Panc1 (cell line): Measurements from ENCODE around the gene SLC7A14. TPM values are rescaled to one million over a fixed set of nuclear protein-coding genes. Genes with fewer than 3 reads are reported as not detected.

Experiments used
- ATAC-seq: fragments of 200-7000 bp; cut with Tn5 transposase; 2 replicates; pipeline ENCODE4 v1.9.1; 2020; ENCODE audit warnings: mild to moderate bottlenecking, moderate library complexity
- BruUV-seq: library from RNA; stranded (reverse); fragments of 400-500 nt; replicated peaks from 2 replicates; lab custom pipeline; 2021; lab: Mats Ljungman, UMichigan
- CTCF ChIA-PET: fragments of 300-600 bp; sonication (Branson Sonifier 250); formaldehyde crosslinking; loops from one replicate; lab custom pipeline; 2022; ENCODE audit warnings: antibody characterized with exemption; lab: Charles Lee
- POLR2A ChIA-PET: fragments of 300-600 bp; sonication (Branson Sonifier 250); formaldehyde crosslinking; loops from one replicate; lab custom pipeline; 2022; ENCODE audit warnings: antibody characterized with exemption; lab: Charles Lee
- DNase-seq: peaks from one replicate; pipeline ENCODE4 v3.0.0-alpha.2; 2010; ENCODE audit warnings: low read depth, low spot score
- H3K27ac ChIP-seq: 2 replicates; pipeline ENCODE4 v1.5.1; 2011; ENCODE audit warnings: mild to moderate bottlenecking, low read length, inconsistent platforms
- H3K27me3 ChIP-seq: fragments of 200-500 bp; sonication (Bioruptor generic); 2 replicates; pipeline ENCODE4 v1.6.0; 2014; ENCODE audit warnings: low read length, inconsistent platforms; ENCODE audit not compliant: control insufficient read depth, insufficient read depth
- H3K36me3 ChIP-seq: fragments of 200-500 bp; sonication (Bioruptor generic); 2 replicates; pipeline ENCODE4 v1.5.1; 2014; ENCODE audit warnings: inconsistent platforms, mild to moderate bottlenecking, low read length, moderate library complexity; ENCODE audit not compliant: control insufficient read depth, insufficient read depth
- H3K4me1 ChIP-seq: 2 replicates; pipeline ENCODE4 v1.5.1; 2011; ENCODE audit warnings: inconsistent platforms, mild to moderate bottlenecking, low read length, moderate library complexity; ENCODE audit not compliant: control insufficient read depth, insufficient read depth
- H3K4me3 ChIP-seq, 2 experiments: 2 replicates each; pipeline ENCODE4 v1.5.1; 2011 to 2012; ENCODE audit warnings: low read depth in 2 of 2, low read length in 2 of 2, mild to moderate bottlenecking in 2 of 2, inconsistent platforms in 1 of 2, moderate library complexity in 1 of 2
- H3K9me3 ChIP-seq: fragments of 200-500 bp; sonication (Bioruptor generic); 2 replicates; pipeline ENCODE4 v1.5.1; 2014; ENCODE audit warnings: low read depth, mild to moderate bottlenecking, inconsistent platforms, low read length, moderate library complexity; ENCODE audit not compliant: control insufficient read depth, insufficient read depth
- CTCF ChIP-seq: fragments of 450-650 bp; IDR thresholded peaks from 2 replicates; pipeline ENCODE4 v1.5.1; 2017; ENCODE audit warnings: mild to moderate bottlenecking
- POLR2AphosphoS5 ChIP-seq: IDR thresholded peaks from 2 replicates; pipeline ENCODE4 v1.6.1; 2012; ENCODE audit warnings: mild to moderate bottlenecking, low read depth, low read length, moderate library complexity
- REST ChIP-seq, 2 experiments: IDR thresholded peaks; 2 replicates each; pipeline ENCODE4 v1.6.1; 2011 to 2012; ENCODE audit warnings: low read depth in 2 of 2, control low read depth in 1 of 2, low read length in 1 of 2, mild to moderate bottlenecking in 1 of 2, moderate library complexity in 1 of 2; ENCODE audit not compliant: insufficient read depth in 1 of 2
- SIN3A ChIP-seq: IDR thresholded peaks from 2 replicates; pipeline ENCODE4 v1.6.1; 2012; ENCODE audit warnings: low read depth, mild to moderate bottlenecking, low read length, moderate library complexity, borderline replicate concordance; ENCODE audit not compliant: insufficient read depth
- TCF7L2 ChIP-seq: IDR thresholded peaks from 2 replicates; pipeline ENCODE4 v1.6.1; 2011; ENCODE audit warnings: mild to moderate bottlenecking, low read depth, low read length, inconsistent platforms
- in situ Hi-C: cut with HindIII; loops from 2 replicates; pipeline ENCODE4 v1.10.0; 2016; ENCODE audit warnings: low sequenced_read_pairs, low pct_unique_long_range_greater_than_20kb
- intact Hi-C: fragments of 100-400 bp; cut with micrococcal nuclease; formaldehyde crosslinking; loops from one replicate; pipeline ENCODE4 v1.10.0; 2022; ENCODE audit not compliant: unreplicated experiment
- total RNA-seq: library from RNA; stranded (reverse); gene quantifications from one replicate; pipeline ENCODE4 v1.2.1, GENCODE V29; 2021; ENCODE audit not compliant: unreplicated experiment

The SLC7A14 gene
- total RNA-seq, 1 experiment from 2014 or later = not detected

- intact Hi-C loops (no loop called here), in situ Hi-C loops (no loop called here)
- no peak overlapping the region for H3K4me3 ChIP-seq
- ATAC-seq (no peak), DNase-seq (no peak)
- BruUV-seq = no TSS peak
- H3K27ac ChIP-seq = no peak overlapping the region
- peaks cover 2% of the 10 kb centered on the region; the same call in 1 of the 2 replicates for H3K27me3 ChIP-seq
- no peaks in the 10 kb centered on the region for H3K4me1 ChIP-seq
- H3K9me3 ChIP-seq = no peaks in the 10 kb centered on the region
- TF ChIP-seq REST (IDR thresholded peaks at IDR 0.05; ENCODE audit: insufficient read depth in 1 of 2, low read depth in 2 of 2, low read length in 1 of 2) (no peak), TCF7L2 (no peak), SIN3A (no peak), POLR2AphosphoS5 (no peak), CTCF (no peak)
- POLR2A ChIA-PET = no interaction called here
- CTCF ChIA-PET = interaction anchor here (0.7 kb wide), 1 partner anchor 312 kb away, joined by 3 read pairs; no protein-coding TSS in a partner anchor
- no peaks in the 10 kb centered on the region for H3K36me3 ChIP-seq
These were observed 159.6 kb downstream of the SLC7A14 start for GRCh38 chr3:170426240-170426797.

GRCh38 chr3:170425491-170426239 is 160.2 kb downstream of the SLC7A14 start:
- intact Hi-C loops = no loop called here
- Histone ChIP-seq H3K27ac (no peak overlapping the region), H3K4me1 (no peaks in the 10 kb centered on the region), H3K4me3 (no peak overlapping the region), H3K27me3 (peaks cover 2% of the 10 kb centered on the region; the same call in 1 of the 2 replicates), H3K9me3 (no peaks in the 10 kb centered on the region), H3K36me3 (no peaks in the 10 kb centered on the region)
- ChIA-PET POLR2A (interaction anchor here (0.7 kb wide), 1 partner anchor 12 kb away, joined by 3 read pairs; no protein-coding TSS in a partner anchor), CTCF (no interaction called here)
- DNase-seq = no peak
- ATAC-seq = peak; percentile 68; the same call in 1 of the 2 replicates
- in situ Hi-C loops = no loop called here
- TF ChIP-seq POLR2AphosphoS5 = no peak
- no TSS peak for BruUV-seq

- no peaks in the 10 kb centered on the region for H3K36me3 ChIP-seq
- CTCF ChIA-PET = no interaction called here
- DNase-seq (no peak), ATAC-seq (no peak)
- TF ChIP-seq CTCF (no peak), SIN3A (no peak), TCF7L2 (no peak), REST (IDR thresholded peaks at IDR 0.05; ENCODE audit: insufficient read depth in 1 of 2, low read depth in 2 of 2, low read length in 1 of 2) (no peak), POLR2AphosphoS5 (no peak)
- no peaks in the 10 kb centered on the region for H3K9me3 ChIP-seq
- POLR2A ChIA-PET = no interaction called here
- no peaks in the 10 kb centered on the region for H3K4me1 ChIP-seq
- intact Hi-C loops = no loop called here
- H3K27me3 ChIP-seq = peaks cover 2% of the 10 kb centered on the region; the same call in 1 of the 2 replicates
- BruUV-seq = no TSS peak
- in situ Hi-C loops = no loop called here
- no peak overlapping the region for H3K27ac ChIP-seq
- no peak overlapping the region for H3K4me3 ChIP-seq
These were observed 161.0 kb downstream of the SLC7A14 start for GRCh38 chr3:170424879-170425278.
